Neutrophil (primary cell): ENCODE results near the gene SCGB1D4.

ENCODE experiments used
- H3K27ac ChIP-seq: fragments of 200-600 bp; sonication (generic); 2 replicates; pipeline ENCODE4 v1.5.1; 2016; ENCODE audit warnings: mild to moderate bottlenecking, moderate library complexity
- H3K27me3 ChIP-seq: fragments of 200-600 bp; sonication (generic); 2 replicates; pipeline ENCODE4 v1.6.0; 2016; ENCODE audit warnings: mild to moderate bottlenecking
- H3K36me3 ChIP-seq: fragments of 200-600 bp; sonication (generic); 2 replicates; pipeline ENCODE4 v1.5.1; 2017
- H3K4me1 ChIP-seq, 2 experiments: fragments of 200-600 bp in 1 of 2; sonication (generic) in 1 of 2; 1 replicate in 1 of 2; 2 replicates in 1 of 2; pipeline versions ENCODE4 v1.5.1 to v1.6.1; 2013 to 2016; ENCODE audit warnings: low read depth in 1 of 2, low read length in 1 of 2, mild to moderate bottlenecking in 1 of 2, moderate library complexity in 1 of 2; ENCODE audit not compliant: control insufficient read depth in 1 of 2, insufficient read depth in 1 of 2
- H3K4me3 ChIP-seq, 2 experiments: fragments of 200-600 bp in 1 of 2; sonication (generic) in 1 of 2; 1 replicate in 1 of 2; 2 replicates in 1 of 2; pipeline ENCODE4 v1.5.1; 2013 to 2016; ENCODE audit warnings: low read depth in 1 of 2, low read length in 1 of 2, mild to moderate bottlenecking in 1 of 2, moderate library complexity in 1 of 2
- H3K9me3 ChIP-seq: fragments of 200-600 bp; sonication (generic); 2 replicates; pipeline ENCODE4 v1.5.1; 2016
- TF ChIP-seq, protein P1 (sequence below): fragments of 200-600 bp; sonication (generic); IDR thresholded peaks from 2 replicates; pipeline ENCODE4 v1.5.1; 2016; ENCODE audit warnings: antibody characterized with exemption

The SCGB1D4 gene

GRCh38 chr11:62260261-62260953, 38.5 kb downstream of the SCGB1D4 start:
- no peak overlapping the region for H3K27ac ChIP-seq
- no peak overlapping the region for H3K4me3 ChIP-seq
- H3K27me3 ChIP-seq = peaks cover 42% of the 10 kb centered on the region
- H3K4me1 ChIP-seq = no peaks in the 10 kb centered on the region
- TF ChIP-seq, protein P1, sequence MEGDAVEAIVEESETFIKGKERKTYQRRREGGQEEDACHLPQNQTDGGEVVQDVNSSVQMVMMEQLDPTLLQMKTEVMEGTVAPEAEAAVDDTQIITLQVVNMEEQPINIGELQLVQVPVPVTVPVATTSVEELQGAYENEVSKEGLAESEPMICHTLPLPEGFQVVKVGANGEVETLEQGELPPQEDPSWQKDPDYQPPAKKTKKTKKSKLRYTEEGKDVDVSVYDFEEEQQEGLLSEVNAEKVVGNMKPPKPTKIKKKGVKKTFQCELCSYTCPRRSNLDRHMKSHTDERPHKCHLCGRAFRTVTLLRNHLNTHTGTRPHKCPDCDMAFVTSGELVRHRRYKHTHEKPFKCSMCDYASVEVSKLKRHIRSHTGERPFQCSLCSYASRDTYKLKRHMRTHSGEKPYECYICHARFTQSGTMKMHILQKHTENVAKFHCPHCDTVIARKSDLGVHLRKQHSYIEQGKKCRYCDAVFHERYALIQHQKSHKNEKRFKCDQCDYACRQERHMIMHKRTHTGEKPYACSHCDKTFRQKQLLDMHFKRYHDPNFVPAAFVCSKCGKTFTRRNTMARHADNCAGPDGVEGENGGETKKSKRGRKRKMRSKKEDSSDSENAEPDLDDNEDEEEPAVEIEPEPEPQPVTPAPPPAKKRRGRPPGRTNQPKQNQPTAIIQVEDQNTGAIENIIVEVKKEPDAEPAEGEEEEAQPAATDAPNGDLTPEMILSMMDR = no peak
- no peaks in the 10 kb centered on the region for H3K9me3 ChIP-seq
- H3K36me3 ChIP-seq = no peaks in the 10 kb centered on the region

- Histone ChIP-seq H3K27me3 (peaks cover 26% of the 10 kb centered on the region), H3K4me3 (no peak overlapping the region), H3K4me1 (no peaks in the 10 kb centered on the region), H3K27ac (no peak overlapping the region), H3K36me3 (no peaks in the 10 kb centered on the region), H3K9me3 (peaks cover 16% of the 10 kb centered on the region)
- TF ChIP-seq, protein P1 = no peak
Observed at GRCh38 chr11:62256281-62256680, 42.6 kb downstream of the SCGB1D4 start.

DNA sequence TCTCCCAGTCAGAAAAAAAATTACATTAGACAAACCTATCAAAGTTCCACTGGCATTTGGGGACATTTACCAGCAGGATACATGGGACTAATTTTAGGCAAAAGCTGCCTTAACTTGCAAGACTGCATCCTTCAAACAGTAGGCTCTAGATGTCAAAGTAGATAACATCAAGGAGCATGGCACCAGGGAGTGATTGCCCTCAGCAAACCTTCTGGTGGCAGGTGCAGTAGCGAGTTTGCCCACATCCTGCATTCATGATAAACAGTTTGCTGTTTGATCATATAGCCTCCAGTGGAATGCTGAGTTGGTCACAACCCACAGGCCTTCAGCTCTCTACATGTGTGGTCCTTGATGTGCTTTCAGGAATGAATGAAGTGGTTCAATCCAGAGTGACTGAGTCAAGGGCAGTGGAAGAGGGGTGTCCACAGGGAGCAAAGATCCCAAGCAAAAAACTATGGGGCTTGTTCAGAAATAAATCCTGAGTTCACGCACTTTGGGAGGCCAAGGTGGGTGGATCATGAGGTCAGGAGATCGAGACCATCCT, 44.8 kb downstream of the SCGB1D4 start:
- Histone ChIP-seq H3K4me1 (no peaks in the 10 kb centered on the region), H3K27me3 (peaks cover 13% of the 10 kb centered on the region), H3K36me3 (no peaks in the 10 kb centered on the region), H3K27ac (no peak overlapping the region), H3K4me3 (no peak overlapping the region), H3K9me3 (peaks cover 26% of the 10 kb centered on the region)
- TF ChIP-seq, protein P1 = no peak

GRCh38 chr11:62251698-62252097, 47.2 kb downstream of the SCGB1D4 start:
- Histone ChIP-seq H3K36me3 (no peaks in the 10 kb centered on the region), H3K27ac (no peak overlapping the region), H3K27me3 (peaks cover 14% of the 10 kb centered on the region), H3K4me3 (no peak overlapping the region), H3K4me1 (no peaks in the 10 kb centered on the region), H3K9me3 (peaks cover 26% of the 10 kb centered on the region)
- TF ChIP-seq, protein P1 = no peak
